HepG2 (cell line): ENCODE data around the gene ANK3. TPM values are rescaled to one million over a fixed set of nuclear protein-coding genes. Genes with fewer than 3 reads are reported as not detected.

ENCODE experiments used
- ATAC-seq: fragments of 200-7000 bp; cut with Tn5 transposase; 3 replicates; pipeline ENCODE4 v1.9.1; 2020; ENCODE audit warnings: mild to moderate bottlenecking, moderate library complexity
- BruUV-seq: library from RNA; stranded (reverse); fragments of 400-500 nt; replicated peaks from 2 replicates; lab custom pipeline; 2021; lab: Mats Ljungman, UMichigan
- CTCF ChIA-PET: fragments of 300-600 bp; formaldehyde crosslinking; extraction: SDS; loops from one replicate; lab custom pipeline; 2021; ENCODE audit warnings: low total read pairs, inconsistent platforms, low intra/inter-chr PET ratio; lab: Yijun Ruan, JAX
- POLR2A ChIA-PET: fragments of 350-600 bp; sonication (Branson Sonifier 250); formaldehyde crosslinking; loops from one replicate; lab custom pipeline; 2020; ENCODE audit warnings: antibody characterized with exemption, inconsistent platforms; lab: Yijun Ruan, JAX
- DNase-seq: peaks from one replicate; pipeline ENCODE4 v3.0.0-alpha.2; 2015; ENCODE audit warnings: low spot score
- FAIRE-seq: peaks from 3 replicates; lab custom pipeline; 2011; peaks lifted over from hg19 to GRCh38; lab: Jason Lieb, UNC
- H2AFZ ChIP-seq: one replicate; pipeline ENCODE4 v1.6.1; 2011; ENCODE audit warnings: low read length, inconsistent platforms
- H3K27ac ChIP-seq: fragments of 300-600 bp; 3 replicates; pipeline ENCODE4 v1.8.0; 2011; ENCODE audit warnings: mixed run types, mild to moderate bottlenecking, mixed read lengths, low read length, inconsistent platforms; ENCODE audit not compliant: insufficient read depth; ENCODE audit errors: extremely low read length
- H3K27me3 ChIP-seq, 2 experiments: fragments of 200-600 bp in 1 of 2; 2 replicates in 1 of 2; 3 replicates in 1 of 2; pipeline versions ENCODE4 v1.6.0 to v1.8.0; 2011; ENCODE audit warnings: low read length in 2 of 2, mild to moderate bottlenecking in 2 of 2, moderate library complexity in 2 of 2, inconsistent platforms in 1 of 2; ENCODE audit not compliant: insufficient read depth in 2 of 2, control insufficient read depth in 1 of 2
- H3K36me3 ChIP-seq, 2 experiments: fragments of 200-600 bp in 1 of 2; replicated peaks in 1 of 2; 2 replicates in 1 of 2; 3 replicates in 1 of 2; pipeline versions ENCODE4 v1.5.1 to v1.8.0; 2011; ENCODE audit warnings: low read length in 2 of 2, inconsistent platforms in 1 of 2; ENCODE audit not compliant: insufficient read depth in 2 of 2, control insufficient read depth in 1 of 2
- H3K4me1 ChIP-seq: 2 replicates; pipeline ENCODE4 v1.5.1; 2012; ENCODE audit warnings: low read length, inconsistent platforms; ENCODE audit not compliant: insufficient read depth
- H3K4me2 ChIP-seq: 2 replicates; pipeline ENCODE4 v1.6.0; 2011; ENCODE audit warnings: low read depth, low read length, inconsistent platforms
- H3K4me3 ChIP-seq, 3 experiments: fragments of 200-600 bp in 1 of 3; sonication (generic), shearing (Covaris generic) in 1 of 3; replicated peaks in 1 of 3; 2 replicates each; pipeline ENCODE4 v1.5.1; 2011 to 2016; ENCODE audit warnings: low read length in 3 of 3, inconsistent platforms in 2 of 3, low read depth in 2 of 3, mild to moderate bottlenecking in 2 of 3, control low read depth in 1 of 3, mixed read lengths in 1 of 3; ENCODE audit not compliant: insufficient read depth in 1 of 3
- H3K79me2 ChIP-seq: one replicate; pipeline ENCODE4 v1.6.1; 2011; ENCODE audit warnings: low read length, inconsistent platforms; ENCODE audit not compliant: insufficient read depth
- H3K9ac ChIP-seq: 2 replicates; pipeline ENCODE4 v1.6.0; 2011; ENCODE audit warnings: mild to moderate bottlenecking, low read depth, low read length, inconsistent platforms; ENCODE audit not compliant: insufficient read depth
- H3K9me3 ChIP-seq: 2 replicates; pipeline ENCODE4 v1.5.1; 2012; ENCODE audit warnings: mild to moderate bottlenecking, low read length
- H4K20me1 ChIP-seq: 2 replicates; pipeline ENCODE4 v1.6.0; 2011; ENCODE audit warnings: inconsistent platforms, mild to moderate bottlenecking, low read length, moderate library complexity; ENCODE audit not compliant: insufficient read depth
- FOXC1 ChIP-seq: sonication (generic); formaldehyde crosslinking; IDR thresholded peaks from 2 replicates; pipeline ENCODE4 v1.8.0; 2022; ENCODE audit warnings: mild to moderate bottlenecking, missing genetic modification reagents, borderline replicate concordance
- HCFC1 ChIP-seq: fragments of 150-350 bp; IDR thresholded peaks from 2 replicates; pipeline ENCODE4 v1.6.1; 2014; ENCODE audit warnings: low read depth, low read length
- HNRNPL ChIP-seq: fragments of 200-400 bp; formaldehyde crosslinking; IDR thresholded peaks from 2 replicates; pipeline ENCODE4 v1.6.1; 2017; ENCODE audit warnings: mild to moderate bottlenecking, low read depth, low read length
- IKZF1 ChIP-seq: fragments of 450-650 bp; IDR thresholded peaks from 2 replicates; pipeline ENCODE4 v1.7.1; 2016
- ISX ChIP-seq: sonication (generic); formaldehyde crosslinking; conservative IDR thresholded peaks from 2 replicates; pipeline ENCODE4 v1.5.0; 2020; ENCODE audit warnings: missing genetic modification reagents
- NFYC ChIP-seq: IDR thresholded peaks from 2 replicates; pipeline ENCODE4 v1.6.1; 2016; ENCODE audit warnings: missing genetic modification reagents, missing compliant biosample characterization
- RCOR2 ChIP-seq: IDR thresholded peaks from 2 replicates; pipeline ENCODE4 v1.6.1; 2016; ENCODE audit warnings: missing biosample characterization, missing genetic modification reagents
- RORA ChIP-seq: sonication (generic); formaldehyde crosslinking; IDR thresholded peaks from 2 replicates; pipeline ENCODE4 v1.5.0; 2020; ENCODE audit warnings: mild to moderate bottlenecking, missing genetic modification reagents, moderate library complexity
- SIN3B ChIP-seq: fragments of 150-350 bp; IDR thresholded peaks from 2 replicates; pipeline ENCODE4 v1.6.1; 2014; ENCODE audit warnings: low read length
- TCF12 ChIP-seq, 2 experiments: fragments of 450-650 bp in 1 of 2; sonication (generic) in 1 of 2; formaldehyde crosslinking in 1 of 2; IDR thresholded peaks; 2 replicates each; pipeline versions ENCODE4 v1.6.1 to v1.8.0; 2017 to 2022; ENCODE audit warnings: antibody characterized with exemption in 1 of 2, mild to moderate bottlenecking in 1 of 2, missing genetic modification reagents in 1 of 2, moderate library complexity in 1 of 2
- TOE1 ChIP-seq: sonication (generic); formaldehyde crosslinking; IDR thresholded peaks from 2 replicates; pipeline ENCODE4 v1.4.0; 2020; ENCODE audit warnings: mild to moderate bottlenecking, missing genetic modification reagents
- ZBTB38 ChIP-seq: sonication (generic); formaldehyde crosslinking; IDR thresholded peaks from 2 replicates; pipeline ENCODE4 v1.5.1; 2020; ENCODE audit warnings: mild to moderate bottlenecking, missing genetic modification reagents
- ZNF136 ChIP-seq: sonication (generic); formaldehyde crosslinking; IDR thresholded peaks from 2 replicates; pipeline ENCODE4 v1.8.1; 2022; ENCODE audit warnings: low read depth, mild to moderate bottlenecking, moderate library complexity, missing genetic modification reagents
- ZNF713 ChIP-seq: sonication (generic); formaldehyde crosslinking; IDR thresholded peaks from 2 replicates; pipeline ENCODE4 v1.4.0; 2020; ENCODE audit warnings: mild to moderate bottlenecking, missing genetic modification reagents
- ZNF737 ChIP-seq: sonication (generic); formaldehyde crosslinking; IDR thresholded peaks from 2 replicates; pipeline ENCODE4 v1.5.0; 2020; ENCODE audit warnings: missing genetic modification reagents, mild to moderate bottlenecking, borderline replicate concordance
- ZNF879 ChIP-seq: sonication (generic); formaldehyde crosslinking; IDR thresholded peaks from 2 replicates; pipeline ENCODE4 v1.8.1; 2023; ENCODE audit warnings: missing genetic modification reagents
- ZSCAN12 ChIP-seq: sonication (generic); formaldehyde crosslinking; IDR thresholded peaks from 2 replicates; pipeline ENCODE4 v1.9.0; 2021; ENCODE audit warnings: mild to moderate bottlenecking, missing genetic modification reagents
- ZSCAN29 ChIP-seq: sonication (generic); formaldehyde crosslinking; conservative IDR thresholded peaks from 2 replicates; pipeline ENCODE4 v1.4.0; 2020; ENCODE audit warnings: mild to moderate bottlenecking, missing genetic modification reagents
- WGBS: methylation state at CpG from one replicate; pipeline ENCODE4 v1.1.6; 2017; ENCODE audit warnings: low lambda C conversion rate; 5-methylcytosine and 5-hydroxymethylcytosine counted together
- in situ Hi-C: cut with HindIII; loops from 2 replicates; pipeline ENCODE4 v1.10.0; 2017; ENCODE audit warnings: low pct_unique_long_range_greater_than_20kb; ENCODE audit not compliant: extremely low pct_ligation_motif_present
- intact Hi-C: fragments of 100-400 bp; cut with micrococcal nuclease; formaldehyde crosslinking; loops from one replicate; pipeline ENCODE4 v1.10.0; 2022; ENCODE audit not compliant: unreplicated experiment
- polyA plus RNA-seq, 8 experiments: library from polyadenylated mRNA; depleted of rRNA in 3 of 8; stranded (reverse) in 7 of 8; unstranded in 1 of 8; fragments of >200 nt; fragmentation: Illumina TruSeq in 4 of 8; extraction: Trizol in 4 of 8; gene quantifications; 2 replicates each; pipeline versions ENCODE4 v1.2.1 to v1.2.3, GENCODE V29; 2011 to 2016; ENCODE audit warnings: low read depth in 4 of 8, missing spikeins in 1 of 8, mixed read lengths in 1 of 8; ENCODE audit not compliant: insufficient read depth in 1 of 8
- total RNA-seq, 5 experiments: library from RNA; depleted of rRNA; stranded (reverse); fragments of >200 nt; fragmentation: Illumina TruSeq; extraction: Trizol; gene quantifications; 2 replicates each; pipeline ENCODE4 v1.2.3, GENCODE V29; 2016; ENCODE audit warnings: low read depth in 1 of 5
- TF ChIP-seq, protein P1 (sequence below): sonication (generic); formaldehyde crosslinking; conservative IDR thresholded peaks from 2 replicates; pipeline ENCODE4 v1.4.0; 2020; ENCODE audit warnings: missing genetic modification reagents
- TF ChIP-seq, protein P2 (sequence below): IDR thresholded peaks from 2 replicates; pipeline ENCODE4 v1.4.0; 2020; ENCODE audit warnings: mild to moderate bottlenecking, missing genetic modification reagents

ANK3 gene
- total and polyA plus RNA-seq, 2 of the 13 experiments (the other 11 are each of a cell fraction or from before 2014, with no cell fraction given): not detected

DNA sequence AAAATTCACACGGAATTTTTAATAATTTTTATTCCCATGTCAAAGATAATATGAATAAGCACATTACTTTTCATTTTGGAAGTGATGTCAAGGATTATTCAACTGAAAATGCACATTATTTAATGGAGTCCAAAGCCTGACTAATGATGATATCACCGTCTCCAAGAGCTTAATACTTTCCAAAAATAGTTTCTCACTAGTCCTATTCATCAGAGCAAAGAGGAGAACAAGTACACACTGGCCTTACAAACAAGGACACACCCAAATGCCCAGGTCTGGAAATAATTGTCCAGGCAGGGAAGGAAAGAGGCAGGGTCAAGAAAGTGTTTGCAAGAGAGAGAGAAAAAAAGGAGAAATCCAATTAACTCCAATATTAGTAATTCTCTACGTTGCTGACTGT is 266.5 kb downstream of the ANK3 start (continued):
- no peak for TF ChIP-seq ZSCAN29 (CRISPR knock-in tag)
- no peak for TF ChIP-seq TCF12 (IDR thresholded peaks at IDR 0.05)
- TF ChIP-seq TCF12 (CRISPR knock-in tag; IDR thresholded peaks at IDR 0.05): no peak

DNA sequence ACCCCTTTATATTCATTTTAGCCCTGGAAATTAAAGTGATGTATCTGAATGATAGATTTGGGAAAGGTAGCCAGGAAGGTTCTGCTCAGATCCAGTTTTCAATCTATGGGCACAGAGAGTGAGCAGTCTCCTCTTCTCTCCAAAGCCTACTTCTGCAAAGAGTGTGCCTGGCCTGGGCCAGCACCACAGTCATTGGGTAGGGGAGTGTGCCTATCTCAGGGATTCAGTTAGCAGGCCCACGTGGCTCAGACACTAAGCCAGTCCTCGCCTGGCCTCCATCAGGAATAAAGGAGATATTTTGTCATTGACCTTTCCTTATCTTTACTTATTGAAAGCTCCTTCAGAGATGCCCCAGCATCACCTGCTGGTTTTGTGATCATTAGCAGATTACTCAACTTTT is 267.5 kb downstream of the ANK3 start:
- Histone ChIP-seq H3K4me2 (no peak overlapping the region), H2AFZ (no peak overlapping the region), H3K9me3 (no peaks in the 10 kb centered on the region), H3K4me3 (no peak overlapping the region), H3K36me3 (no peaks in the 10 kb centered on the region), H3K9ac (no peak overlapping the region), H3K27me3 (no peaks in the 10 kb centered on the region), H3K79me2 (no peaks in the 10 kb centered on the region), H3K27ac (no peak overlapping the region), H3K4me1 (no peaks in the 10 kb centered on the region), H4K20me1 (no peaks in the 10 kb centered on the region)
- WGBS: 0% methylated on average over 2 of the region's 2 CpGs
- in situ Hi-C loops: no loop called here
- POLR2A ChIA-PET: no interaction called here
- ATAC-seq (no peak), FAIRE-seq (no peak), DNase-seq (no peak)
- CTCF ChIA-PET: no interaction called here
- intact Hi-C loops: no loop called here
- BruUV-seq: no TSS peak
- TF ChIP-seq ISX (no peak), RORA (CRISPR knock-in tag) (no peak), NFYC (CRISPR knock-in tag) (no peak), FOXC1 (no peak), HCFC1 (no peak), ZNF136 (no peak), ZSCAN12 (no peak), ZNF713 (CRISPR knock-in tag) (no peak), ZBTB38 (CRISPR knock-in tag) (no peak), IKZF1 (no peak), RCOR2 (CRISPR knock-in tag) (no peak), SIN3B (no peak), HNRNPL (no peak), ZNF737 (CRISPR knock-in tag) (no peak), ZNF879 (CRISPR knock-in tag) (no peak), TOE1 (no peak)
- TF ChIP-seq, protein P1, sequence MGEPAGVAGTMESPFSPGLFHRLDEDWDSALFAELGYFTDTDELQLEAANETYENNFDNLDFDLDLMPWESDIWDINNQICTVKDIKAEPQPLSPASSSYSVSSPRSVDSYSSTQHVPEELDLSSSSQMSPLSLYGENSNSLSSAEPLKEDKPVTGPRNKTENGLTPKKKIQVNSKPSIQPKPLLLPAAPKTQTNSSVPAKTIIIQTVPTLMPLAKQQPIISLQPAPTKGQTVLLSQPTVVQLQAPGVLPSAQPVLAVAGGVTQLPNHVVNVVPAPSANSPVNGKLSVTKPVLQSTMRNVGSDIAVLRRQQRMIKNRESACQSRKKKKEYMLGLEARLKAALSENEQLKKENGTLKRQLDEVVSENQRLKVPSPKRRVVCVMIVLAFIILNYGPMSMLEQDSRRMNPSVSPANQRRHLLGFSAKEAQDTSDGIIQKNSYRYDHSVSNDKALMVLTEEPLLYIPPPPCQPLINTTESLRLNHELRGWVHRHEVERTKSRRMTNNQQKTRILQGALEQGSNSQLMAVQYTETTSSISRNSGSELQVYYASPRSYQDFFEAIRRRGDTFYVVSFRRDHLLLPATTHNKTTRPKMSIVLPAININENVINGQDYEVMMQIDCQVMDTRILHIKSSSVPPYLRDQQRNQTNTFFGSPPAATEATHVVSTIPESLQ (CRISPR knock-in tag): no peak
- TF ChIP-seq, protein P2, sequence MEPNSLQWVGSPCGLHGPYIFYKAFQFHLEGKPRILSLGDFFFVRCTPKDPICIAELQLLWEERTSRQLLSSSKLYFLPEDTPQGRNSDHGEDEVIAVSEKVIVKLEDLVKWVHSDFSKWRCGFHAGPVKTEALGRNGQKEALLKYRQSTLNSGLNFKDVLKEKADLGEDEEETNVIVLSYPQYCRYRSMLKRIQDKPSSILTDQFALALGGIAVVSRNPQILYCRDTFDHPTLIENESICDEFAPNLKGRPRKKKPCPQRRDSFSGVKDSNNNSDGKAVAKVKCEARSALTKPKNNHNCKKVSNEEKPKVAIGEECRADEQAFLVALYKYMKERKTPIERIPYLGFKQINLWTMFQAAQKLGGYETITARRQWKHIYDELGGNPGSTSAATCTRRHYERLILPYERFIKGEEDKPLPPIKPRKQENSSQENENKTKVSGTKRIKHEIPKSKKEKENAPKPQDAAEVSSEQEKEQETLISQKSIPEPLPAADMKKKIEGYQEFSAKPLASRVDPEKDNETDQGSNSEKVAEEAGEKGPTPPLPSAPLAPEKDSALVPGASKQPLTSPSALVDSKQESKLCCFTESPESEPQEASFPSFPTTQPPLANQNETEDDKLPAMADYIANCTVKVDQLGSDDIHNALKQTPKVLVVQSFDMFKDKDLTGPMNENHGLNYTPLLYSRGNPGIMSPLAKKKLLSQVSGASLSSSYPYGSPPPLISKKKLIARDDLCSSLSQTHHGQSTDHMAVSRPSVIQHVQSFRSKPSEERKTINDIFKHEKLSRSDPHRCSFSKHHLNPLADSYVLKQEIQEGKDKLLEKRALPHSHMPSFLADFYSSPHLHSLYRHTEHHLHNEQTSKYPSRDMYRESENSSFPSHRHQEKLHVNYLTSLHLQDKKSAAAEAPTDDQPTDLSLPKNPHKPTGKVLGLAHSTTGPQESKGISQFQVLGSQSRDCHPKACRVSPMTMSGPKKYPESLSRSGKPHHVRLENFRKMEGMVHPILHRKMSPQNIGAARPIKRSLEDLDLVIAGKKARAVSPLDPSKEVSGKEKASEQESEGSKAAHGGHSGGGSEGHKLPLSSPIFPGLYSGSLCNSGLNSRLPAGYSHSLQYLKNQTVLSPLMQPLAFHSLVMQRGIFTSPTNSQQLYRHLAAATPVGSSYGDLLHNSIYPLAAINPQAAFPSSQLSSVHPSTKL (CRISPR knock-in tag): no peak
